Measurements from ENCODE around the gene CNGB1.
"Not testable (repeated sequence)": the region's sequence is repeated elsewhere in the genome, so short reads cannot be mapped to it uniquely, and the experiment has no call there.

CNGB1 gene

DNA sequence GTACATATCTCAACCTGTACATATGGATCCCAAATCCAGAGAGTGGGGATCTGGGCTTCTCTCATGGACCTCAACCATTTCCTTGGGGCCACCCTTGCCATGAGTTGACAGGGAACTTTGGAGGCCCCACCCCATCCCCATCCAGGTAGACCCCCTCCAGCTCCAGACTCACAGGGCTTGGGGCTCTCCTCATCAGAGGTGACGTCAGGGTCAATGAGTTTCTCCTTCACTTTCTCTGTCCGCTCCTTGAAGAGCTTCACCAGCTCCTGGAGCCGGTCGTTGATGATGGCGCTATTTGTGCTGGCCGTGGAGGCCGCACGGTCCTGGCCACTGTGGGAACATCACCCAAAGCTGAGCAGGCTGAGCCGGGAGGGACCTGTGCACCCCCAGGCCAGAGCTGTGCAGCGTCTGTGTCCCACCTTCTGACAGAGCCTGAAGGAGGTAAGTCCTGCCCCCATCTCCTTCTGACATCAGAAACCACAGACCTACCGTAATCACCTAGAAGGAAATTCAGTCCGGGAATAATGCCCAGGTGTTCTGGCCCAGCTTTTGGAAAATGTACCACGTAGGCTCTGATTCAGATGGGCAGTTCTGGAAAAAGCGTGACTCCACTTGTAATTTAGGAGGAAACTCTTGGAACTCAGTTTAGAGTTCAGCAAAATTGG, 50.6 kb downstream of the CNGB1 start:
- Histone ChIP-seq H3K9ac (ENCODE audit: low read length) (no peak overlapping the region), H3K27me3 (ENCODE audit: low read length) (no peaks in the 10 kb centered on the region)

DNA sequence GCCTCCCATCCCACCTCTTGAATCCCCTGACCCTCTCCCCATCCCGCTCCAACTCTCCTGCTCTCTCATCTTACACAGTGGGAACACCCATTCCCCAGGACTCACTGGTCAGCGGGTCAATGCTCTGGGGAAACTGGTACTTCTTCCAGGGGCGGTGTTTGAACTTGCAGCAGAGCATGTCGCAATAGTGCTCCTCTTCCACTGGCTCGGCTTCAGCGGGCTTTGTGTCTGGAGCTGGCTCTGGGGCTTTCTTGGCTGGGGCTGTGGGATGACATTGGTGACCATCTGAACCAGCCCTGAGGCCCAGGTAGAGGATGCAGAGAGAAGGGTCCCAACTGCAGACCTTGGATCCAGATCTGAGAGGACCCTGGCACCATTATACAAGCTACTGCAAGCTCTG, 51.9 kb downstream of the CNGB1 start:
- Histone ChIP-seq H3K36me3 (ENCODE audit: low read length) (no peaks in the 10 kb centered on the region), H3K4me2 (ENCODE audit: low read depth, low read length, poor library complexity, severe bottlenecking) (no peak overlapping the region), H3K4me3 (ENCODE audit: insufficient read depth, low read length, poor library complexity, severe bottlenecking) (no peak overlapping the region), H3K27ac (ENCODE audit: low read depth, low read length) (no peak overlapping the region), H3K9me3 (ENCODE audit: insufficient read depth, low read length) (no peaks in the 10 kb centered on the region), H3K79me2 (ENCODE audit: insufficient read depth, low read length) (no peaks in the 10 kb centered on the region), H3K27me3 (ENCODE audit: low read length) (no peaks in the 10 kb centered on the region), H2AFZ (ENCODE audit: low read depth, low read length, severe bottlenecking) (no peak overlapping the region), H3K9me2 (replicated peaks; ENCODE audit: insufficient read depth, low read length) (no peaks in the 10 kb centered on the region), H3K9ac (ENCODE audit: low read length) (no peak overlapping the region), H4K20me1 (ENCODE audit: low read depth, low read length) (no peaks in the 10 kb centered on the region), H3F3A (ENCODE audit: insufficient read depth) (no peaks in the 10 kb centered on the region)
- TF ChIP-seq, protein P1, sequence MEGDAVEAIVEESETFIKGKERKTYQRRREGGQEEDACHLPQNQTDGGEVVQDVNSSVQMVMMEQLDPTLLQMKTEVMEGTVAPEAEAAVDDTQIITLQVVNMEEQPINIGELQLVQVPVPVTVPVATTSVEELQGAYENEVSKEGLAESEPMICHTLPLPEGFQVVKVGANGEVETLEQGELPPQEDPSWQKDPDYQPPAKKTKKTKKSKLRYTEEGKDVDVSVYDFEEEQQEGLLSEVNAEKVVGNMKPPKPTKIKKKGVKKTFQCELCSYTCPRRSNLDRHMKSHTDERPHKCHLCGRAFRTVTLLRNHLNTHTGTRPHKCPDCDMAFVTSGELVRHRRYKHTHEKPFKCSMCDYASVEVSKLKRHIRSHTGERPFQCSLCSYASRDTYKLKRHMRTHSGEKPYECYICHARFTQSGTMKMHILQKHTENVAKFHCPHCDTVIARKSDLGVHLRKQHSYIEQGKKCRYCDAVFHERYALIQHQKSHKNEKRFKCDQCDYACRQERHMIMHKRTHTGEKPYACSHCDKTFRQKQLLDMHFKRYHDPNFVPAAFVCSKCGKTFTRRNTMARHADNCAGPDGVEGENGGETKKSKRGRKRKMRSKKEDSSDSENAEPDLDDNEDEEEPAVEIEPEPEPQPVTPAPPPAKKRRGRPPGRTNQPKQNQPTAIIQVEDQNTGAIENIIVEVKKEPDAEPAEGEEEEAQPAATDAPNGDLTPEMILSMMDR (IDR thresholded peaks at IDR 0.05; ENCODE audit: insufficient read depth, low read length, poor library complexity, severe bottlenecking) = no peak
- TF ChIP-seq EZH2phosphoT487 (conservative IDR thresholded peaks at IDR 0.05; ENCODE audit: low read length) = no peak

More for the DNA sequence above, 50.6 kb downstream of the CNGB1 start:
- Histone ChIP-seq H3F3A (ENCODE audit: insufficient read depth) (no peaks in the 10 kb centered on the region), H3K9me3 (ENCODE audit: insufficient read depth, low read length) (no peaks in the 10 kb centered on the region), H4K20me1 (ENCODE audit: low read depth, low read length) (no peaks in the 10 kb centered on the region), H2AFZ (ENCODE audit: low read depth, low read length, severe bottlenecking) (no peak overlapping the region), H3K4me3 (ENCODE audit: insufficient read depth, low read length, poor library complexity, severe bottlenecking) (no peak overlapping the region), H3K9me2 (replicated peaks; ENCODE audit: insufficient read depth, low read length) (no peaks in the 10 kb centered on the region), H3K27ac (ENCODE audit: low read depth, low read length) (no peak overlapping the region), H3K36me3 (ENCODE audit: low read length) (no peaks in the 10 kb centered on the region), H3K79me2 (ENCODE audit: insufficient read depth, low read length) (no peaks in the 10 kb centered on the region), H3K4me2 (ENCODE audit: low read depth, low read length, poor library complexity, severe bottlenecking) (no peak overlapping the region)
- TF ChIP-seq, protein P1 (IDR thresholded peaks at IDR 0.05; ENCODE audit: insufficient read depth, low read length, poor library complexity, severe bottlenecking) = no peak
- TF ChIP-seq EZH2phosphoT487 (conservative IDR thresholded peaks at IDR 0.05; ENCODE audit: low read length) = no peak

DNA sequence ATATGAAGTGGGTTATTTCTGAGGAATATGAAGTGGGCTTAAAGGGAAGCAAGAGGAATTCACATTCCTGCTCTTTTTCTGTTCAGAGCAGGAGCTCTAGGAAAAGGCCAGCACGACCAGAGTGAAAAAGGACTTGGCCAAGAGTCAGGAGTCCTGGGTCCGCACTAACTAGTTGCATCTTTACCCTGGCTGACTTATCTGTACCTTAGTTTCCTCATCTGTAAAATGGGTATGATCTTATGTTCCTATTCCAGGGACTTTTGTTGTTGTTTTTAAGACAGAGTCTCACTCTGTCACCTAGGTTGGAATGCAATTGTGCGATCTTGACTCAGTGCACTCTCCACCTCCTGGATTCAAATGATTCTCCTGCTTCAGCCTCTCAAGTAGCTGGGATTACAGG, 52.5 kb downstream of the CNGB1 start:
- Histone ChIP-seq H3K4me2 (ENCODE audit: low read depth, low read length, poor library complexity, severe bottlenecking) (no peak overlapping the region), H3K9me2 (replicated peaks; ENCODE audit: insufficient read depth, low read length) (no peaks in the 10 kb centered on the region), H3K4me3 (ENCODE audit: insufficient read depth, low read length, poor library complexity, severe bottlenecking) (no peak overlapping the region), H3F3A (ENCODE audit: insufficient read depth) (no peaks in the 10 kb centered on the region), H3K9me3 (ENCODE audit: insufficient read depth, low read length) (no peaks in the 10 kb centered on the region), H2AFZ (ENCODE audit: low read depth, low read length, severe bottlenecking) (no peak overlapping the region), H3K36me3 (ENCODE audit: low read length) (no peaks in the 10 kb centered on the region), H3K79me2 (ENCODE audit: insufficient read depth, low read length) (no peaks in the 10 kb centered on the region), H4K20me1 (ENCODE audit: low read depth, low read length) (no peaks in the 10 kb centered on the region), H3K27ac (ENCODE audit: low read depth, low read length) (no peak overlapping the region), H3K27me3 (ENCODE audit: low read length) (no peaks in the 10 kb centered on the region), H3K9ac (ENCODE audit: low read length) (no peak overlapping the region)
- no peak for TF ChIP-seq EZH2phosphoT487 (conservative IDR thresholded peaks at IDR 0.05; ENCODE audit: low read length)
- TF ChIP-seq, protein P1 (IDR thresholded peaks at IDR 0.05; ENCODE audit: insufficient read depth, low read length, poor library complexity, severe bottlenecking) = no peak

DNA sequence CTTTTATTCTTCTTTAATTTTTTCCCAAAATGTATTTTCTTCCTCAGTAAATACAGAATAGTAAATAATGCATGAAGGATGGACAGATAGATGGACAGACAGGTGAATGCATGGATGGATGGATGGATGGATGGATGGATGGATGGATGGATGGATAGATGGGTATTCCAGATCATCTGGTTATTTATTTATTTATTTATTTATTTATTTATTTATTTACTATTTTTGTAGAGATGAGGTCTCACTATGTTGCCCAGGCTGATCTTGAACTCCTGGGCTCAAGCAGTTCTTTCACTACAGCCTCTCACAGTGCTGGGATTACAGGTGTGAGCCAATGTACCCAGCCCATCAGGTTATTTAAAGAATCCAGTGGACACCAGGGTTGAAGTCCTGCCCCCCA, 53.0 kb downstream of the CNGB1 start:
- not testable (repeated sequence) for H2AFZ ChIP-seq (ENCODE audit: low read depth, low read length, severe bottlenecking); H3K4me3 ChIP-seq (ENCODE audit: insufficient read depth, low read length, poor library complexity, severe bottlenecking); H3K27me3 ChIP-seq (ENCODE audit: low read length); H4K20me1 ChIP-seq (ENCODE audit: low read depth, low read length); H3F3A ChIP-seq (ENCODE audit: insufficient read depth); H3K9me3 ChIP-seq (ENCODE audit: insufficient read depth, low read length); H3K4me2 ChIP-seq (ENCODE audit: low read depth, low read length, poor library complexity, severe bottlenecking); H3K9me2 ChIP-seq (replicated peaks; ENCODE audit: insufficient read depth, low read length); H3K9ac ChIP-seq (ENCODE audit: low read length); H3K27ac ChIP-seq (ENCODE audit: low read depth, low read length); H3K79me2 ChIP-seq (ENCODE audit: insufficient read depth, low read length); H3K36me3 ChIP-seq (ENCODE audit: low read length)

DNA sequence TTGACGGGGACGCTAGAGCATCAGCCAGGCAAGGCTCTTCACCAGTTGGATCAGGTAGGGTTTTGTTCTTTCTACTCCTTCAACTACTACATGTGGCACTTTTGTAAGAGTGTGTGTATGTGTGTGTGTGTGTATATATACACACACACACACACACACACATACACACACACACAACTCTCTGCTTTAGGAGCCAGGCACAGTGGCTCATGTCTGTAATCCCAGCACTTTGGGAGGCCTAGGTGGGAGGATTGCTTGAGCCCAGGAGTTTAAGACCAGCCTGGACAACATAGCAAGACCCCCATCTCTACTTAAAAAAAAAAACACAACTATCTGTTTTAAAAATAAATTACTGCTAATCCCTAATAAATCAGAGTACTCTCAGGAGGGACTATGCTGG, 53.4 kb downstream of the CNGB1 start:
- H3K36me3 ChIP-seq (ENCODE audit: low read length); H3K9ac ChIP-seq (ENCODE audit: low read length); H3K4me3 ChIP-seq (ENCODE audit: insufficient read depth, low read length, poor library complexity, severe bottlenecking); H3K9me2 ChIP-seq (replicated peaks; ENCODE audit: insufficient read depth, low read length); H3K4me2 ChIP-seq (ENCODE audit: low read depth, low read length, poor library complexity, severe bottlenecking); H2AFZ ChIP-seq (ENCODE audit: low read depth, low read length, severe bottlenecking); H3K9me3 ChIP-seq (ENCODE audit: insufficient read depth, low read length); H4K20me1 ChIP-seq (ENCODE audit: low read depth, low read length); H3F3A ChIP-seq (ENCODE audit: insufficient read depth); H3K27me3 ChIP-seq (ENCODE audit: low read length); H3K27ac ChIP-seq (ENCODE audit: low read depth, low read length); H3K79me2 ChIP-seq (ENCODE audit: insufficient read depth, low read length): not testable (repeated sequence)

All from SU-DHL-6 (cell line).